ENCODE data around the gene HSPA12B.

DNA sequence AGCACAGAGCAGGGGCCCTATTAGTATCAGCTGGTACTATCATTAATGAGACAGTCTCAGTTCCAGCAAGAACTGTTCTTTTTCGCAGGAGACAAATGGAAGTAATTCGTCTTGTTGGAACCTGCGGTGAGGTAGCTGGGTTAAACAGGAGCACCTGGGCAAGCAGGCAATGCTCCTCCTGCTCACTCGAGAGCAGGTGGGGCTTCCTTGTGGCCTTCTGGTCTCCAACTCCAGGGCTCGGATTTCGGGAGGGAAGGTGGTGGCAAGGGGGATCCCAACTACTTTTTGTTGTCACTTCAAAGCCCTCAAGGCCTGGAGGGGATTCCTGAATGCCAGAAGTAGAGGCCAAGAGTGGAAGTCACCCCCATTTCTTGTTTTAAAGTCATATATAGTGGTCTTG is 50.1 kb downstream of the HSPA12B start:
- TF ChIP-seq, protein P1, sequence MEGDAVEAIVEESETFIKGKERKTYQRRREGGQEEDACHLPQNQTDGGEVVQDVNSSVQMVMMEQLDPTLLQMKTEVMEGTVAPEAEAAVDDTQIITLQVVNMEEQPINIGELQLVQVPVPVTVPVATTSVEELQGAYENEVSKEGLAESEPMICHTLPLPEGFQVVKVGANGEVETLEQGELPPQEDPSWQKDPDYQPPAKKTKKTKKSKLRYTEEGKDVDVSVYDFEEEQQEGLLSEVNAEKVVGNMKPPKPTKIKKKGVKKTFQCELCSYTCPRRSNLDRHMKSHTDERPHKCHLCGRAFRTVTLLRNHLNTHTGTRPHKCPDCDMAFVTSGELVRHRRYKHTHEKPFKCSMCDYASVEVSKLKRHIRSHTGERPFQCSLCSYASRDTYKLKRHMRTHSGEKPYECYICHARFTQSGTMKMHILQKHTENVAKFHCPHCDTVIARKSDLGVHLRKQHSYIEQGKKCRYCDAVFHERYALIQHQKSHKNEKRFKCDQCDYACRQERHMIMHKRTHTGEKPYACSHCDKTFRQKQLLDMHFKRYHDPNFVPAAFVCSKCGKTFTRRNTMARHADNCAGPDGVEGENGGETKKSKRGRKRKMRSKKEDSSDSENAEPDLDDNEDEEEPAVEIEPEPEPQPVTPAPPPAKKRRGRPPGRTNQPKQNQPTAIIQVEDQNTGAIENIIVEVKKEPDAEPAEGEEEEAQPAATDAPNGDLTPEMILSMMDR (conservative IDR thresholded peaks at IDR 0.05; ENCODE audit: low read depth, low read length), result no peak
- no peak for TF ChIP-seq EZH2 (IDR thresholded peaks at IDR 0.05; ENCODE audit: borderline replicate concordance, low read depth, low read length, poor library complexity, severe bottlenecking)

All from A673 (cell line).